ENCODE measurements around the gene MND1.

DNA sequence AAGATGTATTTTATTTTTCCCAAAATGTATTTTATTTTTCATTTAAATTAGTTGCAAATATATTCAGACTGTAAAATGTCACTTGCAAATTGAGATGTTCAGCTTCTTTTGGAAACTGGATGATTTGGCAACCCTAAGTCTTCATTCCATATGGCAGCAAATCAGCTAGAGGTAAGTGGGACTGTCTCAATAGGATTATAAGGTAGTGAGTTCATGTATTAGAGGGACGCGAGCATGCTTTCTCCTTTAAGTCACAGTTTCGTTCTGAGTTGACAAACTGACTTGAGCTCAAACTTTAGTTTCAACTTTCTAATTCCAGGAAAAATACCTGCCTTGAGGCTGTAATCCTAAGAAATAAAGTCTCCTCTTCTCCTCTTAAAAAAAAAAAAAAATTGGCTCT, 77.5 kb downstream of the MND1 start:
- TF ChIP-seq, protein P1, sequence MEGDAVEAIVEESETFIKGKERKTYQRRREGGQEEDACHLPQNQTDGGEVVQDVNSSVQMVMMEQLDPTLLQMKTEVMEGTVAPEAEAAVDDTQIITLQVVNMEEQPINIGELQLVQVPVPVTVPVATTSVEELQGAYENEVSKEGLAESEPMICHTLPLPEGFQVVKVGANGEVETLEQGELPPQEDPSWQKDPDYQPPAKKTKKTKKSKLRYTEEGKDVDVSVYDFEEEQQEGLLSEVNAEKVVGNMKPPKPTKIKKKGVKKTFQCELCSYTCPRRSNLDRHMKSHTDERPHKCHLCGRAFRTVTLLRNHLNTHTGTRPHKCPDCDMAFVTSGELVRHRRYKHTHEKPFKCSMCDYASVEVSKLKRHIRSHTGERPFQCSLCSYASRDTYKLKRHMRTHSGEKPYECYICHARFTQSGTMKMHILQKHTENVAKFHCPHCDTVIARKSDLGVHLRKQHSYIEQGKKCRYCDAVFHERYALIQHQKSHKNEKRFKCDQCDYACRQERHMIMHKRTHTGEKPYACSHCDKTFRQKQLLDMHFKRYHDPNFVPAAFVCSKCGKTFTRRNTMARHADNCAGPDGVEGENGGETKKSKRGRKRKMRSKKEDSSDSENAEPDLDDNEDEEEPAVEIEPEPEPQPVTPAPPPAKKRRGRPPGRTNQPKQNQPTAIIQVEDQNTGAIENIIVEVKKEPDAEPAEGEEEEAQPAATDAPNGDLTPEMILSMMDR (conservative IDR thresholded peaks at IDR 0.05; ENCODE audit: low read depth, low read length) = no peak
- TF ChIP-seq EZH2 (IDR thresholded peaks at IDR 0.05; ENCODE audit: low read length, unreplicated experiment) = no peak
